Cardiac muscle cell (in vitro differentiated cells and primary cell): ENCODE results near the gene TRANK1. TPM values are rescaled to one million over a fixed set of nuclear protein-coding genes. Genes with fewer than 3 reads are reported as not detected.

Experiments used
- DNase-seq, 2 donors: peaks; one replicate each; pipeline versions ENCODE4 v3.0.0 to v3.0.0-alpha.2; 2010 to 2017; ENCODE audit warnings: low read depth in 1 of 2, low spot score in 1 of 2
- H3K27ac ChIP-seq: fragments of 200-600 bp; sonication (generic); 2 replicates; pipeline ENCODE4 v1.5.1; 2016
- H3K27me3 ChIP-seq: fragments of 200-600 bp; sonication (generic); 2 replicates; pipeline ENCODE4 v1.6.0; 2016; ENCODE audit warnings: control low read depth
- H3K36me3 ChIP-seq: fragments of 200-600 bp; sonication (generic); 2 replicates; pipeline ENCODE4 v1.5.1; 2016; ENCODE audit warnings: control low read depth
- H3K4me1 ChIP-seq: fragments of 200-600 bp; sonication (generic); 2 replicates; pipeline ENCODE4 v1.8.1; 2017; ENCODE audit warnings: low read depth, mild to moderate bottlenecking, mixed run types
- H3K4me3 ChIP-seq: fragments of 200-600 bp; sonication (generic); 2 replicates; pipeline ENCODE4 v1.5.1; 2016; ENCODE audit warnings: mild to moderate bottlenecking
- H3K9me3 ChIP-seq: fragments of 200-600 bp; sonication (generic); 2 replicates; pipeline ENCODE4 v1.5.1; 2017; ENCODE audit warnings: low read depth, mild to moderate bottlenecking, control low read depth
- polyA plus RNA-seq: library from polyadenylated mRNA; unstranded; fragments of >200 nt; fragmentation: Nextera tagmentation; extraction: Ambion mirVana; gene quantifications from 2 replicates; pipeline ENCODE4 v1.2.1, GENCODE V29; 2016
- total RNA-seq: library from RNA; depleted of rRNA; stranded (reverse); fragments of >200 nt; gene quantifications from 2 replicates; pipeline ENCODE4 v1.2.3, GENCODE V29; 2016
- TF ChIP-seq, protein P1 (sequence below): IDR thresholded peaks from 2 replicates; pipeline ENCODE4 v1.5.1; 2012; ENCODE audit warnings: low read depth, mild to moderate bottlenecking, low read length

Gene TRANK1
- total and polyA plus RNA-seq, 2 experiments from 2014 or later, result 1.9 to 8.2 TPM

DNA sequence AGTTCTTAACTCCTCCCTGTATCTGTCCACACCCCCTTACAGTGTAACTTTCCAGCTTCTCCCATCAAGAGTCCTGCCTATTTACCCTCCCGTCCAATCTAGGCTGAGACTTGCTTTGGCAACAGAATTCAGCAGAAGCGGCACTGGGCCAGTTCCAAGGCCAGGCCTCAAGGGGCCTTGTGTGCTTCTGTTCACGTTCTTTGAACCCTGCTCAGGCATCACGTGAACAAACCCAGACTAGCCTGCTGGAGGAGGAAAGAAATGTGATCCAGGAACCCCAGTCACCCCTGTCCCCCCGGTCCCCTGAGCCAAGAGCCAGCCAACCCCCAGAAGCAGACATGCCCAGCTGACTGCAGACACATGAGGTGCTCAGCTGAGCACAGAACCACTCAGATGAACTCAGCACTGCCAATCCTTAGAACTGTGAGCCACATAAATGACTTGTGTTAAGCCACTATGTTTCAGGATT lies 104.4 kb downstream of the TRANK1 start:
- H3K4me1 ChIP-seq, result no peaks in the 10 kb centered on the region
- H3K9me3 ChIP-seq, result no peaks in the 10 kb centered on the region
- TF ChIP-seq, protein P1, sequence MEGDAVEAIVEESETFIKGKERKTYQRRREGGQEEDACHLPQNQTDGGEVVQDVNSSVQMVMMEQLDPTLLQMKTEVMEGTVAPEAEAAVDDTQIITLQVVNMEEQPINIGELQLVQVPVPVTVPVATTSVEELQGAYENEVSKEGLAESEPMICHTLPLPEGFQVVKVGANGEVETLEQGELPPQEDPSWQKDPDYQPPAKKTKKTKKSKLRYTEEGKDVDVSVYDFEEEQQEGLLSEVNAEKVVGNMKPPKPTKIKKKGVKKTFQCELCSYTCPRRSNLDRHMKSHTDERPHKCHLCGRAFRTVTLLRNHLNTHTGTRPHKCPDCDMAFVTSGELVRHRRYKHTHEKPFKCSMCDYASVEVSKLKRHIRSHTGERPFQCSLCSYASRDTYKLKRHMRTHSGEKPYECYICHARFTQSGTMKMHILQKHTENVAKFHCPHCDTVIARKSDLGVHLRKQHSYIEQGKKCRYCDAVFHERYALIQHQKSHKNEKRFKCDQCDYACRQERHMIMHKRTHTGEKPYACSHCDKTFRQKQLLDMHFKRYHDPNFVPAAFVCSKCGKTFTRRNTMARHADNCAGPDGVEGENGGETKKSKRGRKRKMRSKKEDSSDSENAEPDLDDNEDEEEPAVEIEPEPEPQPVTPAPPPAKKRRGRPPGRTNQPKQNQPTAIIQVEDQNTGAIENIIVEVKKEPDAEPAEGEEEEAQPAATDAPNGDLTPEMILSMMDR, result no peak
- no peaks in the 10 kb centered on the region for H3K36me3 ChIP-seq
- H3K27me3 ChIP-seq, result no peaks in the 10 kb centered on the region
- no peak overlapping the region for H3K4me3 ChIP-seq
- H3K27ac ChIP-seq, result no peak overlapping the region
- DNase-seq, result peak in 1 of 2 donors; percentile 32

DNA sequence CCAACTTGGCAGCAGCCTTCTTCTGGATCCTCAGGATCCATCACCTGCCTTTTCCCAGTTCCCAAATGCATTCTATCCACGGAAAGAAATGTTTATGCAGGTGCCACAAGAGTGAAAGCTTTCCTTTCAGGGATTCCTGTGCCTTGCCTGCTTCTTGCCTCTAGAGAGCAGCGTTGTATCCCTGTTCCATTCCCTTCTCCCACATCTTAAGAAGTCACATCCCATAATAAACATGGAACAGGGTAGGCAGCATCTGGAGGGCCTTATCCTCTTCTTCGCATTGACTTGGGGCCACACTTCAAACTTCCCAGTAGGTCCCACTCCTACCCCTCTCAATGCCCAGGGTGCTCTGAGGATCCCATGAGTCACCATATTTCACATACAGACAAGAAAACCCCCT lies 107.8 kb downstream of the TRANK1 start:
- DNase-seq, result no peak
- H3K27ac ChIP-seq, result no peak overlapping the region
- TF ChIP-seq, protein P1, result peak; percentile 14

DNA sequence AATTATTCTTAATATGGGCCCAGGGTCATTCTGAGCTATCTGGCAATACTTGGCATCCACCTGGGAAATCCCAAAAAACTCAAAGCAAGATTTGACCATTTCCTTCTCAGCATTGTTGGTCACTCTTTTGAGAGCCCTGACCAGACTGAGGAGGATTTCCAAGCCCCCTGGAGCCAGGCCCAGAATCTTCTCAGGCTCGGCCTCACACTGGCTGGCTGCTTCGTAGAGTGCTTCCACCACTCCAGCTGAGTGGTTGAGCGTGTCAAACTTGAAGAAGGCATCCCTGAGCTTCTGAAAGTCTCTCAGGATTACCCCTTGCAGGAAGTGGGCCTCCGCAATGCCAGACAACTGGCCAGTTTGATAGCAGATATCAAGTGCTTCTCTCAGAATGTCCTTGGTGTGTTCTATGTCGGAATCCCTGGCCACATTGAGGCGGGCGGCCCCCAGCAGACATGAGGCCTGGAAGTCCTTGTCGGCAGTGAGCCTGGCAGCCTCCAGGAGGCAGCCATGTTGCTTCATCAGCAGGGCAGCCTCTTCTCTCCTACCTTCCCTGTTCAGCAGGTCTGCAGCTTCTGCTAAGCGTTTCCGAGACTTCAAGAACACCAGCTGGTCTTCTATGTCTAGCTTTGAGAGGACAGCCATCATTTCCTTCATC lies 111.6 kb downstream of the TRANK1 start:
- H3K27ac ChIP-seq, result no peak overlapping the region
- H3K36me3 ChIP-seq, result peaks cover 3% of the 10 kb centered on the region
- H3K27me3 ChIP-seq, result no peaks in the 10 kb centered on the region
- no peaks in the 10 kb centered on the region for H3K4me1 ChIP-seq
- no peak overlapping the region for H3K4me3 ChIP-seq
- TF ChIP-seq, protein P1, result no peak
- no peak for DNase-seq
- H3K9me3 ChIP-seq, result no peaks in the 10 kb centered on the region

More for the DNA sequence above, 107.8 kb downstream of the TRANK1 start:
- no peaks in the 10 kb centered on the region for H3K27me3 ChIP-seq
- H3K9me3 ChIP-seq, result no peaks in the 10 kb centered on the region
- H3K4me3 ChIP-seq, result no peak overlapping the region
- peaks cover 3% of the 10 kb centered on the region for H3K36me3 ChIP-seq
- H3K4me1 ChIP-seq, result no peaks in the 10 kb centered on the region

DNA sequence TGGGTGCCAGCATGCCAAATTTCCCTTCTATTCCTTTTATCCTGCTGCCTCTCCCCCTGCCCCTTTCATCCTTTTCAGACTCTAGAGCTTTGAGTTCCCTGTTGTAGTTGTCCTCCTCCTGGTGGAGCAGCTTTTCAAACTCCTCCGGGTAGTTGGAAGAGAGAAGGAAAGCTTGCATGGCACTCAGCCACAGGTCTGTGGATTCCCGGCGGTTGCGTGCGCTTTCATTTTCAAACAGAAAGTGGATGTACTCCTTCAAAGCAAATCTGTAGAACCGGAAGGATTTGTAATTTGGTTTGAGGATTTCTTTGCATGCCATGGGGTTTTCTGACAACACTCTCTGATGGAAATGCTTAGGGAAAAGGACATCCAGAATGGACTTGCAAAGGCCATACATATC lies 112.4 kb downstream of the TRANK1 start:
- H3K9me3 ChIP-seq, result no peaks in the 10 kb centered on the region
- no peak overlapping the region for H3K4me3 ChIP-seq
- H3K27ac ChIP-seq, result no peak overlapping the region
- DNase-seq, result no peak
- TF ChIP-seq, protein P1, result no peak
- no peaks in the 10 kb centered on the region for H3K27me3 ChIP-seq
- H3K36me3 ChIP-seq, result peaks cover 3% of the 10 kb centered on the region
- H3K4me1 ChIP-seq, result no peaks in the 10 kb centered on the region

DNA sequence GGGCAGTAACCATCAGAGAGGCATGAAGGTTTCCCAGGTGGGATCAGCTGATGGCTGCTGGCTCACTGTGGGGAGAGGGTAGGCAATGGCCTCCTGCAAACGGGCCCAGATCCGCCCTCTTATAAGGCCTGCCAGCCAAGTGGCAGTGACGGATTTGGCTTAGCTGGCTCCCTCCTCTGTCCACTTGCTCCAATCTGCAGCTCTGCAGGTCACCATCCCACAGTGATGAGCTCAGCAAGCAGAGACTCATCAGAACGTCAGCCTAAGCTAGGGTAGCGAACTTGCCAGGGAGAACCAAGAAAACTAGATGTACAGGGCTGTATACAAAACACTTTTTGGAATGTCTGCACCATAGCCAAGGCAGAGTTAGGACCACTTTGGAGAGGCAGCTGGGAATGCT lies 117.7 kb downstream of the TRANK1 start:
- TF ChIP-seq, protein P1, result no peak
- H3K9me3 ChIP-seq, result no peaks in the 10 kb centered on the region
- H3K27ac ChIP-seq, result no peak overlapping the region
- H3K4me3 ChIP-seq, result no peak overlapping the region
- peaks cover 3% of the 10 kb centered on the region for H3K4me1 ChIP-seq
- H3K36me3 ChIP-seq, result no peaks in the 10 kb centered on the region
- H3K27me3 ChIP-seq, result no peaks in the 10 kb centered on the region
- no peak for DNase-seq
